22Rv1 (cell line): Measurements from ENCODE around the gene GSK3B.
"Not testable (repeated sequence)": the region's sequence is repeated elsewhere in the genome, so short reads cannot be mapped to it uniquely, and the experiment has no call there.

Experiments used
- H3K27ac ChIP-seq: fragments of 450-650 bp; 2 replicates; pipeline ENCODE4 v1.5.1; 2017
- CTCF ChIP-seq: fragments of 450-650 bp; IDR thresholded peaks from 2 replicates; pipeline ENCODE4 v1.5.1; 2017; ENCODE audit warnings: mild to moderate bottlenecking
- ZFX ChIP-seq: fragments of 450-650 bp; IDR thresholded peaks from 2 replicates; pipeline ENCODE4 v1.6.1; 2017; ENCODE audit warnings: antibody characterized with exemption, borderline replicate concordance

Gene GSK3B

DNA sequence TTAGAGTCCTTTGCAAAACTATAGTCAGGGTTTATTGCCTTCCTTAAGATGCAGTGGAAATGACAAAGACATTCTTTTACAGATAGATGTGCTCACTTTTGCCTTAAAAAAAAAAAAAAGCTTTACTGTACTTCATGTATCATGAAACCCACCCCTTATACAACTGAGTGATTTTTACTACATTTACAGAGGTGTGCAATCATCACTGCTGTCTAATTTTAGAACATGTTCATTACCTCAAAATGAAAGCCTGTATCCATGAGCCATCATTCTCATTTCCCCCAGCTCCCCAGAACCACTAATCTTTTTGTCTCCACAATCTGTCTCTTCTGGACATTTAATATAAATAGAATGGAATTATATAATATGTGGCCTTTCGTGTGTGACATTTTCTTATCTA lies 200.5 kb downstream of the GSK3B start:
- no peak overlapping the region for H3K27ac ChIP-seq
- TF ChIP-seq CTCF = no peak
- no peak for TF ChIP-seq ZFX

DNA sequence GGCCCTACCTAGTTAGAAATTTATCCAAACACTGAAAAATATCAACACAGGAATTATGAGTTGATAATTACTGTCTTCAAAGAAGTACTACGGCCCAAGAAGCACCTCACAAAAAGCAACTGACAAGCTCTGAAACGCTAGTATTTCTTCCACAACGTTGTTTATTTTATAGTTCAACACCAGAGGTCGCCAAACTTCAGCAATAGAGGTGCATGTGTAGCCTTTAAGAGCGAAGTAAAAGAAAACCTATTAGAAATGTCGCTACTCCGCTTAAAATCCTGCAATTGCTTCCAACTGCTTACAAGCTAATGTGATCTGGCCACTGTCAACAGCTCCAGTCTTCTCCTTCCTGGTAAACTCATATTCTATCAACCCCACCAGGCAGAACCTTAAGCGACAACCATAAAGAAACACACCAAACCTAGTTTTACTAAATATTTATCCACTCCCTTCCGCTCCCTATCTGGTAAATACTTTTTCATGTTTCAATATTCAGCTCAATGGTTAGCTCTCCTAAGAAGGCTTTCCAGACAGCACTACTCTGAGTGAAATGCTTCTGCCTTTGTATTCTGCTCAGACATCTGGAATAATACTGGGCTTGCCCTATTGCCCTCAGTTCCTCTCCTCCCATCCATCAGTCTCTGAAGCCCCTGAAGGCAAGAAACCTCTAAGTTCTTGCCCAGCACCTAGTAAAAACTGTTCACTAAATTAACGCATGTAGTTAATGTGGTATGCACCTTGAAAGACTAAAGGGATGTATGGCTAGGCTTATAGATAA lies 202.1 kb downstream of the GSK3B start:
- H3K27ac ChIP-seq = no peak overlapping the region

DNA sequence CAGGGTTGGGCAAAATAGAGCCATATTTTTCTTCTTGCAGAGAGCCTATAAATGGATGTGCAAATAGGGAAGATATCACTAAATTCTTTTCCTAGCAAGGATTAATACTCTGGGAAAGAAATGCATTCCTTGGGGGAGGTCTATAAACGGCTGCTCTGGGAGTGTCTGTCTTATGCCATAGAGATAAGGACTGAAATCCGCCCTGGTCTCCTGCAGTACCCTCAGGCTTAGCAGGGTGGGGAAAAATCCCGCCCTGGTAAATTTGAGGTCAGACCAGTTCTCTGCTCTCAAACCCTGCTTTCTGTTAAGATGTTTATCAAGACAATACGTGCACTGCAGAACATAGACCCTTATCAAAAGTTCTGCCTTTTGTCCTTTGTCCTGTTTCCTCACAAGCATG lies 205.6 kb downstream of the GSK3B start:
- H3K27ac ChIP-seq = not testable (repeated sequence)

More for the DNA sequence above, 202.1 kb downstream of the GSK3B start:
- TF ChIP-seq CTCF = peak; percentile 85
- TF ChIP-seq ZFX = no peak

GRCh38 chr3:119885746-119886530 lies 208.3 kb downstream of the GSK3B start:
- H3K27ac ChIP-seq = no peak overlapping the region
- TF ChIP-seq ZFX (no peak), CTCF (no peak)

DNA sequence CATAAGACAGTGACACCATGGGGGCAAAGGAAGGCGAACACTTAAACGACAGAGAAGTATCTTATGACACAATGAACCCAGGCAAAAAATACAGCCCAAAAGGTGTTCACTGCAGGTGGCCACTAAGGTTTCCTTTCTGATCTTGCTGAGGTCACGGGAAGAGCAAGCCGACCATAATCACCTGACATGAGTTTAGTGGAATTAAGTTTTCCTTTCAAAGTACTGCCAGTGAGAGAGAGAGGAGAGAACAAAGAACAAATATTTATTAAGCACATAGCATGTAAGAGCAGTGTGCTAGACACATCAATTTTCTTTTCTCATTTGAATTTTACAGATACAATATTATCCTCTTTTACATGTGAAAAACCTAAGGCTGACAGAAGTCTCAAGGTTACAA lies 210.1 kb downstream of the GSK3B start:
- H3K27ac ChIP-seq = no peak overlapping the region
- TF ChIP-seq ZFX (no peak), CTCF (peak; percentile 13; the same call in 1 of the 2 replicates)

- TF ChIP-seq CTCF (peak; percentile 29), ZFX (no peak)
These were observed 210.6 kb downstream of the GSK3B start for GRCh38 chr3:119883461-119884160.

GRCh38 chr3:119880966-119881365 lies 213.3 kb downstream of the GSK3B start:
- H3K27ac ChIP-seq = no peak overlapping the region
- no peak for TF ChIP-seq CTCF
- no peak for TF ChIP-seq ZFX

More at GRCh38 chr3:119883461-119884160, 210.6 kb downstream of the GSK3B start:
- no peak overlapping the region for H3K27ac ChIP-seq
